Neural progenitor cell (in vitro differentiated cells): ENCODE measurements around the gene ILDR2. TPM values are rescaled to one million over a fixed set of nuclear protein-coding genes. Genes with fewer than 3 reads are reported as not detected.

ENCODE experiments used
- DNase-seq: peaks from one replicate; pipeline ENCODE4 v3.0.0-alpha.2; 2016; ENCODE audit warnings: low spot score
- H2AFZ ChIP-seq: fragments of 200-600 bp; sonication (generic); replicated peaks from 2 replicates; pipeline ENCODE4 v1.6.1; 2016; ENCODE audit warnings: antibody characterized with exemption
- H3F3A ChIP-seq: fragments of 200-600 bp; sonication (generic); 2 replicates; pipeline ENCODE4 v1.6.1; 2016; ENCODE audit warnings: antibody characterized with exemption, low read depth
- H3K27ac ChIP-seq: fragments of 200-600 bp; sonication (generic); 2 replicates; pipeline ENCODE4 v1.5.1; 2016; ENCODE audit warnings: mild to moderate bottlenecking
- H3K27me3 ChIP-seq: fragments of 200-600 bp; sonication (generic); 2 replicates; pipeline ENCODE4 v1.6.1; 2016; ENCODE audit warnings: mild to moderate bottlenecking, moderate library complexity
- H3K36me3 ChIP-seq: fragments of 200-600 bp; sonication (generic); 2 replicates; pipeline ENCODE4 v1.5.1; 2016
- H3K4me1 ChIP-seq: fragments of 200-600 bp; sonication (generic); 2 replicates; pipeline ENCODE4 v1.6.1; 2016; ENCODE audit warnings: mixed run types
- H3K4me2 ChIP-seq: fragments of 200-600 bp; sonication (generic); 2 replicates; pipeline ENCODE4 v1.6.1; 2016
- H3K4me3 ChIP-seq: fragments of 200-600 bp; sonication (generic); 2 replicates; pipeline ENCODE4 v1.5.1; 2016
- H3K79me2 ChIP-seq: fragments of 200-600 bp; sonication (generic); 2 replicates; pipeline ENCODE4 v1.6.1; 2016; ENCODE audit warnings: low read depth
- H3K9ac ChIP-seq: fragments of 200-600 bp; sonication (generic); 2 replicates; pipeline ENCODE4 v1.6.1; 2016
- H3K9me3 ChIP-seq: fragments of 200-600 bp; sonication (generic); 2 replicates; pipeline ENCODE4 v1.5.1; 2016; ENCODE audit warnings: low read depth
- H4K20me1 ChIP-seq: fragments of 200-600 bp; sonication (generic); 2 replicates; pipeline ENCODE4 v1.6.1; 2016; ENCODE audit warnings: low read depth
- H3K27ac Mint-ChIP-seq: 3 replicates; pipeline ENCODE4 v1.8.0; 2021; ENCODE audit warnings: mixed read lengths
- H3K27me3 Mint-ChIP-seq: 2 replicates; pipeline ENCODE4 v1.8.0; 2022; ENCODE audit warnings: low read depth, mild to moderate bottlenecking, inconsistent platforms, moderate library complexity, mixed read lengths; ENCODE audit not compliant: insufficient read depth
- H3K36me3 Mint-ChIP-seq: 3 replicates; pipeline ENCODE4 v1.8.0; 2021; ENCODE audit warnings: mixed read lengths
- H3K4me1 Mint-ChIP-seq: 3 replicates; pipeline ENCODE4 v1.8.0; 2021; ENCODE audit warnings: mixed read lengths
- H3K4me3 Mint-ChIP-seq: 3 replicates; pipeline ENCODE4 v1.8.0; 2021; ENCODE audit warnings: mild to moderate bottlenecking, moderate library complexity, mixed read lengths
- H3K9me3 Mint-ChIP-seq: 3 replicates; pipeline ENCODE4 v1.8.0; 2020; ENCODE audit warnings: mixed read lengths
- EZH2 ChIP-seq: fragments of 200-600 bp; sonication (generic); IDR thresholded peaks from 2 replicates; pipeline ENCODE4 v1.6.1; 2017; ENCODE audit warnings: antibody characterized with exemption, mild to moderate bottlenecking, moderate library complexity
- EZH2phosphoT487 ChIP-seq: fragments of 200-600 bp; sonication (generic); IDR thresholded peaks from 2 replicates; pipeline ENCODE4 v1.6.1; 2017; ENCODE audit warnings: antibody characterized with exemption
- total RNA-seq: library from RNA; depleted of rRNA; stranded (reverse); fragments of >200 nt; gene quantifications from 2 replicates; pipeline ENCODE4 v1.2.3, GENCODE V29; 2015; ENCODE audit warnings: low replicate concordance
- TF ChIP-seq, protein P1 (sequence below): fragments of 200-600 bp; sonication (generic); IDR thresholded peaks from 2 replicates; pipeline ENCODE4 v1.5.1; 2017; ENCODE audit warnings: antibody characterized with exemption, mild to moderate bottlenecking

ILDR2 gene
- total RNA-seq, 1 donor from 2014 or later = 42.1 TPM

DNA sequence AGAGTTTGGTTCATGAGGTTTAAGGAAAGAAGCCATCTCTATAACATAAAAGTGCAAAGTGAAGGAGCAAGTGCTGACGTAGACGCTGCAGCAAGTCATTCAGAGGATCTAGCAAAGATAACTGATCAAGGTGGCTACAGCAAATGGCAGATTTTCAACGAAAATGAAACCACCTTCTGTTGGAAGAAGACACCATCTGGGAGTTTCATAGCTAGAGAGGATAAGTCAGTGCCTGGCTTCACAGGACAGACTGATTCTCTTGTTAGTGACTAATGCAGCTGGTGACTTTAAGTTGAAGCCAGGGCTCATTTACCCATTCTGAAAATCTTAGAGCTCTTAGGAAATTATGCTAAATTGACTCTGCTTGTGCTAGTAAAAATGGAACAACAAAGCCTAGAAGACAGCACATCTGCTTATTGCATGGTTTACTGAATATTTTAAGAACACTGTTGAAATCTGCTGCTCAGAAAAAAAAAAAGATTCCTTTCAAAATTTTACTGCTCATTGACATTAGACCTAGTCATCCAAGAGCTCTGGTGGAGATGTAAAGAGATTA is 24.2 kb upstream of the ILDR2 start:
- Histone ChIP-seq H3K4me1 (no peaks in the 10 kb centered on the region), H3K9ac (no peak overlapping the region), H4K20me1 (no peaks in the 10 kb centered on the region), H3K79me2 (no peaks in the 10 kb centered on the region), H3K27ac (no peak overlapping the region), H3F3A (no peaks in the 10 kb centered on the region), H3K9me3 (no peaks in the 10 kb centered on the region), H3K27me3 (no peaks in the 10 kb centered on the region), H3K4me3 (no peak overlapping the region), H2AFZ (peak overlapping the region; percentile 95), H3K36me3 (no peaks in the 10 kb centered on the region), H3K4me2 (no peak overlapping the region)
- H3K27ac Mint-ChIP-seq = no peak overlapping the region
- TF ChIP-seq, protein P1, sequence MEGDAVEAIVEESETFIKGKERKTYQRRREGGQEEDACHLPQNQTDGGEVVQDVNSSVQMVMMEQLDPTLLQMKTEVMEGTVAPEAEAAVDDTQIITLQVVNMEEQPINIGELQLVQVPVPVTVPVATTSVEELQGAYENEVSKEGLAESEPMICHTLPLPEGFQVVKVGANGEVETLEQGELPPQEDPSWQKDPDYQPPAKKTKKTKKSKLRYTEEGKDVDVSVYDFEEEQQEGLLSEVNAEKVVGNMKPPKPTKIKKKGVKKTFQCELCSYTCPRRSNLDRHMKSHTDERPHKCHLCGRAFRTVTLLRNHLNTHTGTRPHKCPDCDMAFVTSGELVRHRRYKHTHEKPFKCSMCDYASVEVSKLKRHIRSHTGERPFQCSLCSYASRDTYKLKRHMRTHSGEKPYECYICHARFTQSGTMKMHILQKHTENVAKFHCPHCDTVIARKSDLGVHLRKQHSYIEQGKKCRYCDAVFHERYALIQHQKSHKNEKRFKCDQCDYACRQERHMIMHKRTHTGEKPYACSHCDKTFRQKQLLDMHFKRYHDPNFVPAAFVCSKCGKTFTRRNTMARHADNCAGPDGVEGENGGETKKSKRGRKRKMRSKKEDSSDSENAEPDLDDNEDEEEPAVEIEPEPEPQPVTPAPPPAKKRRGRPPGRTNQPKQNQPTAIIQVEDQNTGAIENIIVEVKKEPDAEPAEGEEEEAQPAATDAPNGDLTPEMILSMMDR = no peak
- TF ChIP-seq EZH2phosphoT487 (no peak), EZH2 (no peak)
- no peaks in the 10 kb centered on the region for H3K36me3 Mint-ChIP-seq
- no peak for DNase-seq
- H3K4me1 Mint-ChIP-seq = no peaks in the 10 kb centered on the region
- no peaks in the 10 kb centered on the region for H3K27me3 Mint-ChIP-seq
- no peak overlapping the region for H3K4me3 Mint-ChIP-seq
- peaks cover 6% of the 10 kb centered on the region for H3K9me3 Mint-ChIP-seq

DNA sequence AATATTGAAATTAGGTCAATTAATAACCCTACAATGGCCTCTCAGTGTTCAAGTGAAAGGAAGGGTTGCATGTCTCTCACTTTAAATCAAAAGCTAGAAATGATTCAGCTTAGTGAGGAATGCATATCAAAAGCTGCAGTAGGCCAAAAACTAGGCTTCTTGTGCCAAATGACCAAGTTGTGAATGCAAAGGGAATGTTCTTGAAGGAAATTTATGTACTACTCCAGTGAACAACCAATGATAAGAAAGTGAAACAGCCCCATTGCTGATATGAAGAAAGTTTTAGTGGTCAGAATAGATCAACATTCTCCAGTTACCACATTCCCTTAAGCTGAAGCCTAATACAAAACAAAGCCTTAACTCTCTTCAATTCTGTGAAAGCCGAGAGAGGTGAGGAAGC is 23.7 kb upstream of the ILDR2 start:
- no peak overlapping the region for H3K4me3 ChIP-seq
- H3K9me3 ChIP-seq = no peaks in the 10 kb centered on the region
- no peaks in the 10 kb centered on the region for H3K79me2 ChIP-seq
- no peak overlapping the region for H3K27ac ChIP-seq
- H3K27me3 Mint-ChIP-seq = no peaks in the 10 kb centered on the region
- H3K4me1 ChIP-seq = no peaks in the 10 kb centered on the region
- no peaks in the 10 kb centered on the region for H3K27me3 ChIP-seq
- H3K36me3 ChIP-seq = no peaks in the 10 kb centered on the region
- H2AFZ ChIP-seq = peak overlapping the region; percentile 95
- H3K4me2 ChIP-seq = no peak overlapping the region
- H3K27ac Mint-ChIP-seq = no peak overlapping the region
- H3K4me1 Mint-ChIP-seq = no peaks in the 10 kb centered on the region
- H4K20me1 ChIP-seq = no peaks in the 10 kb centered on the region
- H3K36me3 Mint-ChIP-seq = no peaks in the 10 kb centered on the region
- TF ChIP-seq EZH2 (no peak), EZH2phosphoT487 (no peak)
- TF ChIP-seq, protein P1 = no peak
- peaks cover 6% of the 10 kb centered on the region for H3K9me3 Mint-ChIP-seq
- no peak overlapping the region for H3K4me3 Mint-ChIP-seq
- DNase-seq = no peak
- no peak overlapping the region for H3K9ac ChIP-seq
- no peaks in the 10 kb centered on the region for H3F3A ChIP-seq

DNA sequence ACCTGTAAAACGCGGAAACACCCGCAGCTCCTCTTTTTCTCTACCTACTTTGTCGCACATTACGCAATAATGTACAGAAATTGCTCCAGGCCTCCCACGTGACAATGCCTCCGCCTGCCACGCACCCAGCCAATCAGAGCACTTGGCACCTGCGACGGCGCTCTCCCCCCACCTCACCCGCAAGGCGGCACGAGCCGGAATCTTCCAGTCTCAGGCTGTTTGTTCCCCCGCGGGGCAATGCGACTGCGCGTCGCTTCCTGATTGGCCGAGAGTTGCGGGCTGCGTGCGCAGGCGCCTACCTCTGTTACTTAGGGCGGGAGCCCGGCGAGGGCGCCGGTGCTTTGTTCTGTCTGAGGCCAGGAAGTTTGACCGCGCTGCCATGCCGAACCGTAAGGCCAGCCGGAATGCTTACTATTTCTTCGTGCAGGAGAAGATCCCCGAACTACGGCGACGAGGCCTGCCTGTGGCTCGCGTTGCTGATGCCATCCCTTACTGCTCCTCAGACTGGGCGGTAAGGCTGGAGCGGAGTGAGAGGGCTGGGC is 13.7 kb upstream of the ILDR2 start, which contains the start of gene MAEL:
Gene MAEL (plus strand): TSS at position 307 of the 542 bp plus-strand sequence. CDS start 73 bp downstream, at position 380.
- Mint-ChIP-seq H3K9me3 (peaks cover 6% of the 10 kb centered on the region), H3K36me3 (no peaks in the 10 kb centered on the region), H3K4me1 (peaks cover 5% of the 10 kb centered on the region), H3K4me3 (no peak within 1 kb of the TSS), H3K27me3 (no peaks in the 10 kb centered on the region), H3K27ac (no peak within 1 kb of the TSS)
- Histone ChIP-seq H3K27ac (no peak within 1 kb of the TSS), H3K9me3 (no peaks in the 10 kb centered on the region), H4K20me1 (no peaks in the 10 kb centered on the region), H3K4me2 (no peak within 1 kb of the TSS), H3K27me3 (no peaks in the 10 kb centered on the region), H3K9ac (no peak within 1 kb of the TSS), H3K36me3 (no peaks in the 10 kb centered on the region), H3K79me2 (no peaks in the 10 kb centered on the region), H2AFZ (no peak within 1 kb of the TSS), H3K4me3 (no peak within 1 kb of the TSS), H3F3A (no peaks in the 10 kb centered on the region), H3K4me1 (no peaks in the 10 kb centered on the region)
- TF ChIP-seq EZH2phosphoT487 (no peak), EZH2 (no peak)
- TF ChIP-seq, protein P1 = no peak
- DNase-seq = no peak
